Hypothalamus (tissue), 51 donors: ENCODE data around the gene EPHB2.

Source experiments
- DNase-seq, 51 donors: peaks; one replicate each; lab custom pipeline; 2025; lab: John Stamatoyannopoulos, UW

The EPHB2 gene

DNA sequence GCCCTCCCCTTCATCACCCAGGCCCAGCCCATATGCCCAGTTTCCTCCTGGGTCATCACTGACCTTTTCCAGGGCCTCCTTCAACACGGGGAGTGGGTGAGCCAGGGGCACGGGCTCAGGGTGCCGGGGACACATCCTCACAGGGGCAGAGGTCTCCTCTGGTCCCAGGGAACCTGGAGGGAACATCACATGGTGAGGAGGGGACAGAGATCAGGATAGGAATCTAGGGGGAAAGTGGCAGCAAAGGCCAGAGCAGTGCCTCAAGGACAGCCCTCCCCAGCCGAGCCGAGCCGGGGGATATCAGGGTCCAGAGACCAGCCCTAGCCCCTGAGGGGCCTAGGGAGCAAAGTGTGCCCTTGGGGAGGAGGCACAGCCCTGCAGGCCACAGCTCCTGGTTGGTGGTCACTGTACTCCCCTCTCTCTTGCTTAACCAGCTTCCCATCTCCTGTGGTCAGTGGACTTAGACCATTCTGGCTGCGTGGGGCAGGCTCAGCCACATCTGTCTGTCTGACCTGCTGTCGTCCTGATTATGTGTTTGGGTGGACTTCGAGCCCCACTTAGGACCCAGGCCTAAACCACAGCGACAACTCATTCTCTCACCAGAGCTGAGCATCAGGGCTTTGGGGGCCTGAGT is 252.5 kb downstream of the EPHB2 start:
- no peak for DNase-seq

DNA sequence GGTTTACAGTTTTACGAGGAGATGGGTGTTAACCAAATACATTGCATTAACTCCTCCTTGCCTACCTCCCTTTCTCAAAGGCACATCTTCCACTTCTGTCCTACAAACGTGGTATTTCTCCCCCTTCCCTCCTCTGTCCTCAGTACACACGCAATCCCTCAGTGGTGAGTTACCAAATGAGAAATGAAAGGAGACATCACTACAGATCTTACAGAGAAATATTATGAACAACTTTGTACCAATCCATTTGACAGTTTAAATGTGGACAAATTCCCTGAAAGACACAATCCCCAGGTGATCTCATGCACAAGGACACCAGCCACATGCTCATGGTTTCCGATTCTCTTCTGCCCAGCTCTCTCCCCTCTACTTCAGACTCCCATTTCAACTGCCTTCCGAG is 255.7 kb downstream of the EPHB2 start:
- no peak for DNase-seq

DNA sequence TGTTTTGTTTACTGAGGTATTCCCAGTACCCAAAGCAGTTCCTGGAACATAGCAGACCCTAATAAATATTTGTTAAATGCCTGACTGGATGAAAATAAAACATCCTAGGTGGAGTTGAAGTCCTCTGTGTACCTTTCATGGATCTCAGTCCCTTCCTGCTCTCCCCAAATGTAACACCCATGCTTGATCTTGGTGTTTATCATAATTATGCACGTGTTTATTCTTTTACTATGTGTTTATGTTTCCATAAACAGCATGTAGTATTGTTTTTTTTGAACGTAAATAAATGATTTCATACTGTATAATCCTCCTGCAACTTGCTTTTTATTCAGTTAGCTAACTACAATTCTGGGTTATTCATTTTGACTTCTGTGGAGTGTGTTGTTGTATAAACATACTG is 257.2 kb downstream of the EPHB2 start:
- no peak for DNase-seq

DNA sequence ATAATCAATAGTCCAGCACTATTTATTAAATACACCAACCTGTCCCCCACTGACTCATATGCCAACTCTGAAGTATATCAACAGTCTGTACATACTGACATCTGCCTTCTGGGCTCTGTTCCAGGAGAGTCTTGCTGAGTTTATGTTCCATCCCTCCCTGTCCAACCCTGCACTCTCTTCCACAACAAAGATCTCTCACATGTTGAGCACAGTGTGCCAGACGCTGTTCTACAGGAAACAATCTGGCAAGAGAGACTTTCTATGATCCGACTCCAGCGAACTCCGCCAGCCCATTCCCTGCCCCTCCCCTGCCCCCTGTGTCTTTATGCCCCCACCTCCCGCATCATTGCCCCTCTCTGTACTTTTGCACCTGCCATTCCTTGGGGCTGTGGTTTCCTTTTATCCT is 258.7 kb downstream of the EPHB2 start:
- no peak for DNase-seq

DNA sequence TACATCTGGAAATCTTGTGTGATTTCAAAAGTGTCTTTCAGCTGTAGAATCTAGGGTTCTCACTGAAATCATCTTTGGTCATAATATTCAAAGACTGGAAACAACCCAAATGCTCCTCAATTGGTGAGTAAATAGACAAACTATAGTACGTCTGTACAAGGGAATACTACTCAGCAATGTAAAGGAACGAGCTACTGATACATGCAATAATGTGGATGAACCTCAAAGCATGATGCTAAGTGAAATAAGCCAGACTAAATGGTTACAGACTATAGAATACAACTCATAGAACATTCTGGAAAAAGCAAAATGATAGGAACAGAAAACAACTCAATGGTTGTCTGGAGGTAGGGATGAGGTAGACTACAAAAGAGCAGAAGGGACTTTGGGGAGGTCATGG is 259.5 kb downstream of the EPHB2 start:
- no peak for DNase-seq
